ENCODE results near the gene SORBS2.

DNA sequence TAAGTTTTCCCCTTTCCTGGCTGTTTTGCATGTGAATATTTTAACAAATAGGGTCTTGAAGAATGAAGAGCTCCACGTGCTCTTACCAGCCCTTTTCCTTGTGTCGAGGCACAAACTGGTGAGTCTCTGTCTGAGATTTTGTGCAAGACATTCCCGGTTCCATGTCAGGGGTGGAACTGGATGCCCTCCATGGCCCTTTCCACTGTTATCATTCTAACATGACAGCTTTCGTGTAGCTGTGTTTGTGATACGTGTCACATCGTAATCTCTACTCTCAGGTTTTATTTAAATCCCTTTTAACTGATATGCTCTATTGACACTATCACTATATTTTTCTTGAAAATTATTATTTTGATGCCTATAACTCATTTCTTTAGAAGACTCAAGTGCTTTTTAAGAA lies 130.4 kb downstream of the SORBS2 start:
- no peak for TF ChIP-seq CTCF (conservative IDR thresholded peaks at IDR 0.05; ENCODE audit: low read depth, low read length)
- no peak for TF ChIP-seq POLR2A (IDR thresholded peaks at IDR 0.05; ENCODE audit: low read depth, low read length)
- no peak for TF ChIP-seq SMC3 (IDR thresholded peaks at IDR 0.05; ENCODE audit: low read depth, low read length)
- TF ChIP-seq ELK1 (IDR thresholded peaks at IDR 0.05; ENCODE audit: borderline replicate concordance, low read depth, low read length), result no peak
- no peak for TF ChIP-seq CHD1 (IDR thresholded peaks at IDR 0.05; ENCODE audit: low read depth, low read length)
- TF ChIP-seq MXI1 (IDR thresholded peaks at IDR 0.05; ENCODE audit: borderline replicate concordance, low read depth, low read length), result no peak
- no peak for TF ChIP-seq CEBPB (IDR thresholded peaks at IDR 0.05; ENCODE audit: low read depth, low read length)
- TF ChIP-seq MAFK (IDR thresholded peaks at IDR 0.05; ENCODE audit: low read depth, low read length), result no peak
- TF ChIP-seq RAD21 (IDR thresholded peaks at IDR 0.05; ENCODE audit: low read length), result no peak
- TF ChIP-seq, protein P1, sequence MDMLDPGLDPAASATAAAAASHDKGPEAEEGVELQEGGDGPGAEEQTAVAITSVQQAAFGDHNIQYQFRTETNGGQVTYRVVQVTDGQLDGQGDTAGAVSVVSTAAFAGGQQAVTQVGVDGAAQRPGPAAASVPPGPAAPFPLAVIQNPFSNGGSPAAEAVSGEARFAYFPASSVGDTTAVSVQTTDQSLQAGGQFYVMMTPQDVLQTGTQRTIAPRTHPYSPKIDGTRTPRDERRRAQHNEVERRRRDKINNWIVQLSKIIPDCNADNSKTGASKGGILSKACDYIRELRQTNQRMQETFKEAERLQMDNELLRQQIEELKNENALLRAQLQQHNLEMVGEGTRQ (IDR thresholded peaks at IDR 0.05; ENCODE audit: low read depth, low read length), result no peak
- TF ChIP-seq FOS (IDR thresholded peaks at IDR 0.05; ENCODE audit: low read depth, low read length), result no peak

All from IMR-90 (cell line).